SK-N-DZ (cell line): ENCODE results near the gene PROC. TPM values are rescaled to one million over a fixed set of nuclear protein-coding genes. Genes with fewer than 3 reads are reported as not detected.

Source experiments
- DNase-seq: peaks from one replicate; pipeline ENCODE4 v3.0.0-alpha.2; 2015; ENCODE audit warnings: low spot score
- polyA plus RNA-seq, 2 experiments: library from polyadenylated mRNA; depleted of rRNA; stranded (reverse); fragments of >200 nt; gene quantifications; 2 replicates each; pipeline ENCODE4 v1.2.3, GENCODE V29; 2014

PROC gene
- polyA plus RNA-seq (2014; cell fraction: cytosol; rRNA removed): 0.07 and 0.19 TPM in 2 replicates
- polyA plus RNA-seq (2014; cell fraction: nucleus; rRNA removed): 0.86 TPM in 1 of 2 replicates, not detected in the other

GRCh38 chr2:127418300-127419111 is at the start of gene PROC:
Gene PROC, plus strand, starts transcription at chr2:127418427. Its CDS starts 1,516 bp downstream, at chr2:127419943.
- no peak for DNase-seq

- DNase-seq: no peak
These were observed 48.2 kb upstream of the PROC start for GRCh38 chr2:127370010-127370409.

GRCh38 chr2:127371037-127371436 is 47.2 kb upstream of the PROC start:
- DNase-seq: no peak

GRCh38 chr2:127373362-127374083 is 44.7 kb upstream of the PROC start:
- peak; percentile 55 for DNase-seq

- no peak for DNase-seq
These were observed 42.0 kb upstream of the PROC start for GRCh38 chr2:127376257-127376656.

GRCh38 chr2:127377262-127377661 is 41.0 kb upstream of the PROC start:
- no peak for DNase-seq

- DNase-seq: no peak
These were observed 39.5 kb upstream of the PROC start for GRCh38 chr2:127378720-127379119.

- DNase-seq: no peak
These were observed 38.4 kb upstream of the PROC start for GRCh38 chr2:127379712-127380355.

- no peak for DNase-seq
These were observed 36.5 kb upstream of the PROC start for GRCh38 chr2:127381762-127382161.

GRCh38 chr2:127382831-127383230 is 35.4 kb upstream of the PROC start:
- DNase-seq: no peak

GRCh38 chr2:127384529-127384928 is 33.7 kb upstream of the PROC start:
- no peak for DNase-seq

- DNase-seq: no peak
These were observed 32.0 kb upstream of the PROC start for GRCh38 chr2:127386246-127386645.

GRCh38 chr2:127386764-127387654 is 31.2 kb upstream of the PROC start:
- DNase-seq: peak; percentile 94

GRCh38 chr2:127387655-127388422 is 30.4 kb upstream of the PROC start, which contains the start of gene MAP3K2:
Gene MAP3K2, minus strand, starts transcription at chr2:127387975. Its CDS starts 44,846 bp downstream, at chr2:127343129.
- DNase-seq: peak; percentile 89

- DNase-seq: no peak
These were observed 29.6 kb upstream of the PROC start for GRCh38 chr2:127388423-127389164.

GRCh38 chr2:127389778-127390435 is 28.3 kb upstream of the PROC start:
- no peak for DNase-seq

GRCh38 chr2:127392133-127392827 is 25.9 kb upstream of the PROC start:
- DNase-seq: no peak

GRCh38 chr2:127392828-127393578 is 25.2 kb upstream of the PROC start:
- no peak for DNase-seq
